HCT116 (cell line): ENCODE data around the gene RAI1. TPM values are rescaled to one million over a fixed set of nuclear protein-coding genes. Genes with fewer than 3 reads are reported as not detected.

Source experiments
- ATAC-seq: fragments of 200-7000 bp; cut with Tn5 transposase; 2 replicates; pipeline ENCODE4 v1.9.1; 2020; ENCODE audit warnings: mild to moderate bottlenecking, moderate library complexity
- BruUV-seq: library from RNA; stranded (reverse); fragments of 400-500 nt; replicated peaks from 2 replicates; lab custom pipeline; 2021; lab: Mats Ljungman, UMichigan
- CTCF ChIA-PET: fragments of 300-600 bp; sonication (Branson Sonifier 250); formaldehyde crosslinking; loops from one replicate; lab custom pipeline; 2021; ENCODE audit warnings: antibody characterized with exemption; lab: Charles Lee
- POLR2A ChIA-PET: fragments of 300-600, 350-600 bp; sonication (Branson Sonifier 250); formaldehyde crosslinking; loops from one replicate; lab custom pipeline; 2021; ENCODE audit warnings: antibody characterized with exemption; lab: Charles Lee
- RAD21 ChIA-PET, 2 experiments: fragments of 300-600 bp; sonication (Branson Sonifier 250); formaldehyde crosslinking; loops; one replicate each; lab custom pipeline; 2023; ENCODE audit warnings: low total read pairs in 2 of 2; ENCODE audit not compliant: uncharacterized antibody in 2 of 2, unreplicated experiment in 2 of 2, low non-redundant PET in 1 of 2; lab: Charles Lee
- DNase-seq: peaks from one replicate; pipeline ENCODE4 v3.0.0-alpha.2; 2010; ENCODE audit warnings: low read depth, low spot score
- H2AFZ ChIP-seq: fragments of 200-600 bp; shearing (Covaris generic), sonication (generic); 2 replicates; pipeline ENCODE4 v1.6.1; 2017; ENCODE audit warnings: low read depth, mixed run types, mixed read lengths, antibody characterized with exemption, low read length; ENCODE audit not compliant: poor library complexity, severe bottlenecking
- H3K27ac ChIP-seq: 2 replicates; pipeline ENCODE4 v1.5.1; 2012; ENCODE audit warnings: low read depth, low read length
- H3K27me3 ChIP-seq: fragments of 200-600 bp; sonication (generic); 2 replicates; pipeline ENCODE4 v1.6.1; 2016; ENCODE audit warnings: mixed run types, low read length, mixed read lengths; ENCODE audit not compliant: insufficient read depth
- H3K36me3 ChIP-seq, 2 experiments: fragments of 200-500 bp in 1 of 2; fragments of 200-600 bp in 1 of 2; sonication (Bioruptor generic) in 1 of 2; sonication (generic) in 1 of 2; 2 replicates each; pipeline versions ENCODE4 v1.5.1 to v1.6.1; 2014 to 2016; ENCODE audit warnings: low read length in 2 of 2, inconsistent platforms in 1 of 2, mixed read lengths in 1 of 2, mixed run types in 1 of 2; ENCODE audit not compliant: insufficient read depth in 2 of 2, control insufficient read depth in 1 of 2
- H3K4me1 ChIP-seq, 2 experiments: fragments of 200-600 bp in 1 of 2; sonication (generic) in 1 of 2; 2 replicates each; pipeline versions ENCODE4 v1.5.1 to v1.6.1; 2012 to 2017; ENCODE audit warnings: low read length in 2 of 2, inconsistent platforms in 1 of 2, mild to moderate bottlenecking in 1 of 2, mixed read lengths in 1 of 2, mixed run types in 1 of 2, moderate library complexity in 1 of 2; ENCODE audit not compliant: insufficient read depth in 2 of 2, control insufficient read depth in 1 of 2
- H3K4me2 ChIP-seq: fragments of 200-600 bp; sonication (generic); 2 replicates; pipeline ENCODE4 v1.6.1; 2017; ENCODE audit warnings: mixed run types, low read length, mixed read lengths
- H3K4me3 ChIP-seq, 2 experiments: fragments of 200-600 bp in 1 of 2; sonication (generic) in 1 of 2; replicated peaks in 1 of 2; 2 replicates each; pipeline ENCODE4 v1.5.1; 2011 to 2016; ENCODE audit warnings: low read length in 2 of 2, control low read depth in 1 of 2, low read depth in 1 of 2, mild to moderate bottlenecking in 1 of 2, mixed read lengths in 1 of 2, mixed run types in 1 of 2
- H3K79me2 ChIP-seq: fragments of 200-600 bp; sonication (generic); 2 replicates; pipeline ENCODE4 v1.6.1; 2017; ENCODE audit warnings: mild to moderate bottlenecking, mixed run types, low read length, moderate library complexity, mixed read lengths; ENCODE audit not compliant: insufficient read depth
- H3K9ac ChIP-seq: fragments of 200-600 bp; sonication (generic); 2 replicates; pipeline ENCODE4 v1.6.1; 2016; ENCODE audit warnings: low read length, mixed read lengths
- H3K9me2 ChIP-seq: fragments of 200-600 bp; sonication (generic), shearing (Covaris generic); 2 replicates; pipeline ENCODE4 v1.6.1; 2017; ENCODE audit warnings: mixed run types, mild to moderate bottlenecking, moderate library complexity; ENCODE audit not compliant: insufficient read depth
- H3K9me3 ChIP-seq, 2 experiments: fragments of 200-500 bp in 1 of 2; fragments of 200-600 bp in 1 of 2; sonication (Bioruptor generic) in 1 of 2; sonication (generic) in 1 of 2; 2 replicates each; pipeline ENCODE4 v1.6.1; 2014 to 2017; ENCODE audit warnings: low read length in 2 of 2, mixed read lengths in 2 of 2, inconsistent platforms in 1 of 2, low read depth in 1 of 2, mild to moderate bottlenecking in 1 of 2, mixed run types in 1 of 2, moderate library complexity in 1 of 2; ENCODE audit not compliant: control insufficient read depth in 1 of 2, insufficient read depth in 1 of 2
- H4K20me1 ChIP-seq: fragments of 200-600 bp; sonication (generic), shearing (Covaris generic); 2 replicates; pipeline ENCODE4 v1.6.1; 2017; ENCODE audit warnings: mixed run types, mild to moderate bottlenecking, moderate library complexity; ENCODE audit not compliant: insufficient read depth
- CEBPB ChIP-seq: IDR thresholded peaks from 2 replicates; pipeline ENCODE4 v1.6.1; 2012; ENCODE audit warnings: low read depth
- EGR1 ChIP-seq: IDR thresholded peaks from 2 replicates; pipeline ENCODE4 v1.6.1; 2012; ENCODE audit warnings: low read depth
- EZH2 ChIP-seq: fragments of 200-600 bp; sonication (generic); IDR thresholded peaks from 2 replicates; pipeline ENCODE4 v1.6.1; 2017; ENCODE audit warnings: antibody characterized with exemption, mixed run types
- EZH2phosphoT487 ChIP-seq: fragments of 200-600 bp; IDR thresholded peaks from 2 replicates; pipeline ENCODE4 v1.6.1; 2018; ENCODE audit warnings: antibody characterized with exemption, borderline replicate concordance
- JUND ChIP-seq: IDR thresholded peaks from 2 replicates; pipeline ENCODE4 v1.6.1; 2012
- MAX ChIP-seq: IDR thresholded peaks from 2 replicates; pipeline ENCODE4 v1.6.1; 2012
- POLR2AphosphoS5 ChIP-seq: IDR thresholded peaks from 2 replicates; pipeline ENCODE4 v1.6.1; 2011; ENCODE audit warnings: mild to moderate bottlenecking, low read depth, low read length, moderate library complexity
- RAD21 ChIP-seq: IDR thresholded peaks from 2 replicates; pipeline ENCODE4 v1.6.1; 2012; ENCODE audit warnings: low read depth, mild to moderate bottlenecking
- SIN3A ChIP-seq: IDR thresholded peaks from 2 replicates; pipeline ENCODE4 v1.6.1; 2012; ENCODE audit warnings: low read depth
- SP1 ChIP-seq: IDR thresholded peaks from 2 replicates; pipeline ENCODE4 v1.6.1; 2012; ENCODE audit warnings: low read depth
- SRF ChIP-seq: IDR thresholded peaks from 2 replicates; pipeline ENCODE4 v1.6.1; 2012; ENCODE audit warnings: low read depth
- YY1 ChIP-seq: IDR thresholded peaks from 2 replicates; pipeline ENCODE4 v1.6.1; 2011; ENCODE audit warnings: low read length, low read depth, moderate library complexity, mild to moderate bottlenecking; ENCODE audit not compliant: insufficient replicate concordance; ENCODE audit errors: extremely low read depth
- intact Hi-C: fragments of 100-400 bp; cut with micrococcal nuclease; formaldehyde crosslinking; loops from 2 replicates; pipeline ENCODE4 v1.10.0; 2022
- total RNA-seq: library from RNA; stranded (reverse); gene quantifications from one replicate; pipeline ENCODE4 v1.2.1, GENCODE V29; 2021; ENCODE audit not compliant: unreplicated experiment
- TF ChIP-seq, protein P1 (sequence below): IDR thresholded peaks from 2 replicates; pipeline ENCODE4 v1.6.1; 2012
- TF ChIP-seq, protein P2 (sequence below): IDR thresholded peaks from 2 replicates; pipeline ENCODE4 v1.6.1; 2012; ENCODE audit warnings: low read depth

Gene RAI1
- total RNA-seq, 1 experiment from 2014 or later: 38.5 TPM

DNA sequence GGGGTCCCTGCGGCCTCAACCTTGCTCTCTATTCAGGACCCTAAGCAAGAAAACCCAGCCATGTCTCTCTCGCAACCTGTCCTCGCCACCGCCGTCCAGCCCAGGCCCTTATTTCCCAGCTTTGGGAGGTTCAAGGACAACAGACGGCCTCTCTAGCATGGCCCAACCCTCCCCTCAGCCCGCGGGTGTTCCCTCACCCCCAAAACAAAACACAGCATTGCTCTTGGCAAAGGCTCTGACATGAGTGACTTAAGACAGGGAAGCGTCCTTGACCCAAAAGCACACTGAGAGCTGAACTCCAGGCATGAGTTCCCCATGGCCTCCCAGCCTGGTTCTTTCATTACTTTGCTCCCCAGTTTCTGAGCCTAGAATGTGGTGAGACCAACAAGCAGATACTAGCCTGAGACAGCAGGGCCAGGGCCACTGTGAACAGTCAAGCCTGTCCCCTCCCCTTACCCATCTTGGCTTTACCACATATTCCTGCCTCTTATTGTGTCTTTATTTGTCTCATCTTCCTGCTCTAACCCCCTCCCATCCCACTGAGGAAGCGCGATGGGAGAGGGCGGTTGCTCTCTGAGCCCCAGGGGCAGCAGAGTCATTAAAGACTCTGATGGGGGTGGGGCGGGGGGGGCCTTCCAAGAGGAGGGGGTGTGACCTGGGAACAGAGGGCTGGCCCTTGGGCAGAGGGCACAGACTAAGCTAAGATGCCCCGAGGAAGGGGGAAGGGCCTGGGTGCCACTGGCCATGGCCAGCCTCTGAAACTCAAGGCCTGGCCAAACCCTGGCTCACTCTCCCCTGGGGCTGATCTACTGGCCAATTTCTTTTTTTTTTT is 143.7 kb downstream of the RAI1 start:
- Histone ChIP-seq H3K27me3 (no peaks in the 10 kb centered on the region), H3K36me3 (peaks cover 0 to 18% of the 10 kb centered on the region in 2 experiments; a peak in 2 of 4 replicates), H3K4me3 (peak overlapping the region in 1 of 2 experiments; percentile 48; a peak in 1 of 4 replicates), H3K27ac (peak overlapping the region; percentile 98), H3K4me1 (peaks cover 88 to 95% of the 10 kb centered on the region in 2 experiments), H3K79me2 (peaks cover 96% of the 10 kb centered on the region), H3K9ac (peak overlapping the region; percentile 70), H2AFZ (no peak overlapping the region), H3K9me2 (no peaks in the 10 kb centered on the region), H4K20me1 (no peaks in the 10 kb centered on the region; the same call in 1 of the 2 replicates), H3K4me2 (peak overlapping the region; percentile 83), H3K9me3 (no peaks in the 10 kb centered on the region)
- intact Hi-C loops: no loop called here
- TF ChIP-seq YY1 (no peak), EZH2 (no peak), EZH2phosphoT487 (no peak), CEBPB (no peak), SRF (no peak), SP1 (no peak), EGR1 (no peak), POLR2AphosphoS5 (no peak), JUND (no peak), MAX (no peak), SIN3A (no peak), RAD21 (no peak)
- TF ChIP-seq, protein P1, sequence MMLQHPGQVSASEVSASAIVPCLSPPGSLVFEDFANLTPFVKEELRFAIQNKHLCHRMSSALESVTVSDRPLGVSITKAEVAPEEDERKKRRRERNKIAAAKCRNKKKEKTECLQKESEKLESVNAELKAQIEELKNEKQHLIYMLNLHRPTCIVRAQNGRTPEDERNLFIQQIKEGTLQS: no peak
- TF ChIP-seq, protein P2, sequence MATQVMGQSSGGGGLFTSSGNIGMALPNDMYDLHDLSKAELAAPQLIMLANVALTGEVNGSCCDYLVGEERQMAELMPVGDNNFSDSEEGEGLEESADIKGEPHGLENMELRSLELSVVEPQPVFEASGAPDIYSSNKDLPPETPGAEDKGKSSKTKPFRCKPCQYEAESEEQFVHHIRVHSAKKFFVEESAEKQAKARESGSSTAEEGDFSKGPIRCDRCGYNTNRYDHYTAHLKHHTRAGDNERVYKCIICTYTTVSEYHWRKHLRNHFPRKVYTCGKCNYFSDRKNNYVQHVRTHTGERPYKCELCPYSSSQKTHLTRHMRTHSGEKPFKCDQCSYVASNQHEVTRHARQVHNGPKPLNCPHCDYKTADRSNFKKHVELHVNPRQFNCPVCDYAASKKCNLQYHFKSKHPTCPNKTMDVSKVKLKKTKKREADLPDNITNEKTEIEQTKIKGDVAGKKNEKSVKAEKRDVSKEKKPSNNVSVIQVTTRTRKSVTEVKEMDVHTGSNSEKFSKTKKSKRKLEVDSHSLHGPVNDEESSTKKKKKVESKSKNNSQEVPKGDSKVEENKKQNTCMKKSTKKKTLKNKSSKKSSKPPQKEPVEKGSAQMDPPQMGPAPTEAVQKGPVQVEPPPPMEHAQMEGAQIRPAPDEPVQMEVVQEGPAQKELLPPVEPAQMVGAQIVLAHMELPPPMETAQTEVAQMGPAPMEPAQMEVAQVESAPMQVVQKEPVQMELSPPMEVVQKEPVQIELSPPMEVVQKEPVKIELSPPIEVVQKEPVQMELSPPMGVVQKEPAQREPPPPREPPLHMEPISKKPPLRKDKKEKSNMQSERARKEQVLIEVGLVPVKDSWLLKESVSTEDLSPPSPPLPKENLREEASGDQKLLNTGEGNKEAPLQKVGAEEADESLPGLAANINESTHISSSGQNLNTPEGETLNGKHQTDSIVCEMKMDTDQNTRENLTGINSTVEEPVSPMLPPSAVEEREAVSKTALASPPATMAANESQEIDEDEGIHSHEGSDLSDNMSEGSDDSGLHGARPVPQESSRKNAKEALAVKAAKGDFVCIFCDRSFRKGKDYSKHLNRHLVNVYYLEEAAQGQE: no peak
- POLR2A ChIA-PET: interaction anchor here (6.1 kb wide), 1 partner anchor 13 kb away, joined by 112 read pairs; the partner anchor contains the start of gene SREBF1
- RAD21 ChIA-PET: interaction anchor here in 1 of 2 experiments (0.7 kb wide), 2 partner anchors 11 to 116 kb away, joined by 3 to 10 read pairs; partner anchors contain the start of gene SREBF1
- no TSS peak for BruUV-seq
- CTCF ChIA-PET: interaction anchor here (0.7 to 1.6 kb wide), 2 partner anchors 11 to 773 kb away, joined by 3 to 8 read pairs; partner anchors contain the start of gene SREBF1
- ATAC-seq (no peak), DNase-seq (no peak)
